Stimulated activated naive CD4-positive, alpha-beta T cell (primary cell): Measurements from ENCODE around the gene CEP295NL.
A peak's percentile ranks its signal among the peaks of the same experiment; 100 is the strongest.

Source experiments
- DNase-seq, 6 experiments: peaks; one replicate each; lab custom pipeline; 2025; lab: John Stamatoyannopoulos, UW

CEP295NL gene

DNA sequence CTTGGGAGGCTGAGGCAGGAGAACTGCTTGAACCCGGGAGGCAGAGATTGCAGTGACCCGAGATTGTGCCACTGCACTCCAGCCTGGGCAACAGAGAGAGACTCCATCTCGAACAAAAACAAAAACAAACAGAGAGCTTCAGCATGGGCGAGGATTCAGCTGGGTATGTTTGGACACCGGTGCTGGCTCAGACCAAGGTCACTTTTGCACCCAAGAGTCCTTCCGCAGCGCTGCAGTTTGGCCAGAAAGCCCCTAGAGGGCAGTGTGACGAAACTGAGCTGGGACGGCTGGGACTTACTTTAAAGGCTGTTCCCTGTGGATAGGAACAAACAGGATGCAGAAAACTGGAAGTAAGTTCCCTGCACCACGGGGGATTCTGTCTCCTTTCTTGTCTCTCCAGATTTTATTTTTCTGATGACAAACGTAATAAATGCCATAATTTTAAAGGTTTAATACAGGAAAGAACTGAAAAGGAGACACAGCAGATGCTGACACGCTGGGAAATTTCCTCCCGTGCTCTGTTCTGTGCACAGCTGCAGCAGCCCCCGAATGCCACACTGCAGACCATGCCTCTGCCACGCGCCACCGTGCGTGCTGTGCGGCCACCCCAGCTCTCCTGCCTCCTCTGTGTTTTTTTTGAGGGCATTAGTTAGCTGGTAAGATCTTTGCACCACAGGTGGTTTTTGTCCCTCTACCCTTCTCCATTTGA lies 37.2 kb downstream of the CEP295NL start:
- peak; percentile 25 to 58 (median 42) for DNase-seq

DNA sequence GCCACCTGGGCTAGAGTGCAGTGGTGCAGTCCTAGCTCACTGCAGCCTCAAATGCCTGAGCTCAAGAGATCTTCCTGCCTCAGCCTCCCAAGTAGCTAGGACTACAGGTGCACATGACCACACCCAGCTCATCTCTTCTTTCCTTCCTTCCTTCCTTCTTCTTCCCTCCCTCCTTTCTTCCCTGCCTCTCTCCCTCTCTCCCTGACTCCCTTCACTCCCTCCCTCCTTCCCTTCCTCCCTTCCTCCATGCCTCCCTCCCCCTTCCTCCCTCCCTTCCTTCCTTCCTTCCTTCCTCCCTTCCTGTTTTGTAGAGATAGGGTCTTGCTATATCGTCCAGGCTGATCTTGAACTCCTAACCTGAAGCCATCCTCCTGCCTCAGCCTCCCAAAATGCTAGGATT lies 38.9 kb downstream of the CEP295NL start:
- no peak for DNase-seq

- DNase-seq: no peak
Observed at GRCh38 chr17:78862073-78863023, 40.7 kb downstream of the CEP295NL start.

- no peak for DNase-seq
Observed at GRCh38 chr17:78861229-78861628, 41.8 kb downstream of the CEP295NL start.

GRCh38 chr17:78859051-78859450 lies 44.0 kb downstream of the CEP295NL start:
- no peak for DNase-seq

GRCh38 chr17:78857266-78857665 lies 45.7 kb downstream of the CEP295NL start:
- DNase-seq: no peak

DNA sequence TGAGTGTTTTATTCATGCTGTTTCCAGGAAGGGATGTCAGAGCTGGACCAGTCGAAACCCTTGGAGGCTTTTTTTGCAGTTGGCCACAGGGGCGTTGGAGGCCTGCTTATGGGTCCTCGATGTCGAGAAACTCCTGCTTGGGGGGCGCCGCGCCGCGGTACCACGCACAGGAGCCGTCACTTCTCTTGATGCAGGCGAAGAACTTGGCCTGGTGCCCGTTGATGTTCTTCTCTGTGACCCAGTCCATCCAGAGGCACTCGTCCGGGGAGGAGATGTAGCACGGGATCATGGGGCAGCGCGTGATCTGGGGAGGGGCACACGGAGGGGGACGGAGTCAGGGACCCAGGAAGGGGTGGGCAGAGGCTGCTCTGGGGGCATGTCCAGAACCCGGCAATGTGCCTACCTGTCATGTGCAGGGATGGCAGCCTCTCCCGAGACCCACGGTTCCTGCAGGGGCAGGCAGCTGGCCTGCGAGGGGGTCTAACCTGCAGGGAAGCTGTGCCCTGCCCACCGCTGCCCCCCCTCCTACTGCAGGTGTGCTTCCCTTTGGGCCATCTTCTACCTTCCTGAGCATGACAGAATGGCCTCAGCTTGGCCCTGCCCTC lies 47.3 kb downstream of the CEP295NL start:
- DNase-seq: no peak

DNA sequence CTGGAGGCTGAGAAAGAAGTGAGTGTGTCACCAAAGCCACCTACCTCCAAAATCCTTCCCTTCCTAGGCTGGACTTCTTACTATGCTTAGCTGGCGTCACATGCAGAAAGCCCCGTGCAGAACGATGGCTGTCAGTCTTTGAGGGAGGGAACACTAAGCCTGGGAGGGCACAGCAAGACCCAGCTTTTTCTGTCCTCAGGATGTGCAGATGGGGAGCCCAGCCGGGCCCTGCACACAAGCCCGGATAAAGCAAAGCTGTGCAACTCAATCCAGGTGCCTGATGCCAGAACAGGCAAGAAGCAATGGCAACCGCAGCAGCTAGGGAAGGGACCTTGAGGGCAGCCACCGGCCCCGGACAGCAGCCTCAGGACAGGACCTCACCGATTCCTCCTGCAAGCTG lies 48.5 kb downstream of the CEP295NL start:
- DNase-seq: no peak

DNA sequence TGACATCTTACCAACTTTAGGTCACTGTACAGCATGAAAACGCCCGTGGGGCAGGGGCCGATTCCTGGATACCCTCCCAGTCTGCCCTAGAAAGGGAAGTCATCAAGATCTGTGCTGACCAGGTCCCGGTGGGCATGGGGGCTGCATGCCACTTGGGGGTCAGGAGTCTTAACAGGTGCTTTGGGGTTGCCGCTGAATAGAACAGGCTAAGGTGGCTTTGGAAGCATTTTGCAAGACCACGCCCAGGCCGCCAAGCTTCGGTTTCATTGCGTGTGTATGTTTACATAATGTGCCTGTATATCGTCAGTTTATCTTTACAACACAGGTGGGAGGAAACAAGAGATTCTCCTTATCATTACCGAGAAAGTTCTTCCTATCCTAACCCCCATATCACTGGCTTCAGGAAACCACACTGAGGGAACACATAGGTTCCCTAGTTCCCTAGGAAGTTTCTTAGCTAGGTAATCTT lies 49.0 kb downstream of the CEP295NL start:
- no peak for DNase-seq

DNA sequence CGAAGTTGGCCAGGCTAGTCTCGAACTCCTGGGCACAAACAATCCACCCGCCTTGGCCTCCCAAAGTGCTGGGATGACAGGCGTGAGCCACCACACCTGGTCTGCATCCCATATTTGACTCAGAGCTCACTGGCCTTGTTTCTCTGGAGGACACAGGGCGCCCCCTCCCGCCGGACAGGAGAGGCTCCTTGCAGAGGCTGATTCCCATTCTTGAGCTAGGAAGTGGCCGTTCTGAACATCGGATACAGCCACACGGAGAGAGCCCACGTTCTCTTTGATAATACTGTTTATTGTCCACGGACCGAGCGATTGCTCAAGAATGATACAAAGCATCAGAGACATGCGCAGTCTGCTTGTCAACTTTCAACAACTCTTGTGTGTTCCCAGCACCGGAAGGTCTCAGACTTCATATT lies 50.3 kb downstream of the CEP295NL start:
- DNase-seq: no peak

DNA sequence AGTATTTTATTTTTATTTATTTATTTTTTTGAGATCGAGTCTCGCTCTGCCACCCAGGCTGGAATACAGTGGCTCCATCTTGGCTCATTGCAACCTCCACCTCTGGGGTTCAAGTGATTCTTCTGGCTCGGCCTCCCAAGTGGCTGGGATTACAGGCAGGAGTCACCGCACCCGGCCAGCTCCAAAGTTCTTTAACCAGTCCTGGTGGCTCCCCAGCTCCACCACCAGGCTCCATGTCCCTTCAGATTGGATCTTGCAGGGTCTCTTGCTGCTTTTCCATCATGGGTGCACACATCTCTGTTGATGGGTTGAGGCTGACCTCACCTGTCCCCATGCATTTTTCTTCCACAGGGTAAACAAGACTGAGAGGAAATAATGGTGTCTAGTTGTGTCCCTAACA lies 54.0 kb downstream of the CEP295NL start:
- DNase-seq: no peak

DNA sequence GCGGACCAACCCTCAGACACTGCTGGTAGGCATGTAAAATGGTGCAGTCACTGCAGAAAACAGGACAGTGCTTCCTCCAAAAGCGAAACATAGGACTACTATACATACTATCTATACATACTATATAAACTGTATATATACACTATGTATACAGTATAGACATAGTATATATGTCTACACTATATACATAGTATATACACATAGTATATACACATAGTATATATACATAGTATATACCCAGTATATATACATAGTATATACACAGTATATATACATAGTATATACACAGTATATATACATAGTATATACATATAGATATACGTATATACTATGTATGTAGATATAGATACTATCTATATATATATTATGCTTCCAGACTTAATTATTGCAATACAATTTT lies 55.9 kb downstream of the CEP295NL start:
- no peak for DNase-seq

DNA sequence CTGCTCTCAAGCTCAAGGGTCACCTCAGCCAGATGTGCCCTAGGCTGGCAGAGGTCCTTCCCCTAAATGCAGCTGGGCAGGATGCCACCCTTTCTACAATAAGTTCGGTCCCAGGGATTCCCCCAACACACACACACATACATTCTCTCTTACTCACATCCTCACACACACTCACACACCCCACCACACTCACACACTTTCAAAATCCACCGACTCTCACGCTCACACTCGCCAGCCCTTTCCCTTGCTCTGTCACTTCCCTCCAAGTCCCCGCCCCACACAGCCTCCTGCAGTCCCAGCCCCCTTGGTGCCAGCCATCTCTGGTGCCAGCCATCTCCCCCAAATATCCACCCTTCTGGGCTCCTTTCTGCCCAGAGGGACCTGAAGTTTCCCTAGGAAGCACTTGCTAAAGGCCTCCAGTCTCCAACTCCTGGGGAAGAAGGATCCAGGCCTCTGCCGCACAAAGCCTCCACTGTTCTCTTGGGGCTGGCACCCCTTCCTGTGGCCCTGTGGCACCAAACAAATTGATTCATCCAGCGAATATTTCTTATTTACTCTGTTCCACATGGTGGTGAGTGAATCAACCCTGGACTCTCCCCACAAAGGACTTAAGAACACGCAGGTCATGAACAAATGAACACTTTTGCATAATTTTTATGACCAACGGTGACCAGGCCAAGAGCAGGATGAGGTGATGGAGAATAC lies 58.5 kb downstream of the CEP295NL start:
- no peak for DNase-seq

DNA sequence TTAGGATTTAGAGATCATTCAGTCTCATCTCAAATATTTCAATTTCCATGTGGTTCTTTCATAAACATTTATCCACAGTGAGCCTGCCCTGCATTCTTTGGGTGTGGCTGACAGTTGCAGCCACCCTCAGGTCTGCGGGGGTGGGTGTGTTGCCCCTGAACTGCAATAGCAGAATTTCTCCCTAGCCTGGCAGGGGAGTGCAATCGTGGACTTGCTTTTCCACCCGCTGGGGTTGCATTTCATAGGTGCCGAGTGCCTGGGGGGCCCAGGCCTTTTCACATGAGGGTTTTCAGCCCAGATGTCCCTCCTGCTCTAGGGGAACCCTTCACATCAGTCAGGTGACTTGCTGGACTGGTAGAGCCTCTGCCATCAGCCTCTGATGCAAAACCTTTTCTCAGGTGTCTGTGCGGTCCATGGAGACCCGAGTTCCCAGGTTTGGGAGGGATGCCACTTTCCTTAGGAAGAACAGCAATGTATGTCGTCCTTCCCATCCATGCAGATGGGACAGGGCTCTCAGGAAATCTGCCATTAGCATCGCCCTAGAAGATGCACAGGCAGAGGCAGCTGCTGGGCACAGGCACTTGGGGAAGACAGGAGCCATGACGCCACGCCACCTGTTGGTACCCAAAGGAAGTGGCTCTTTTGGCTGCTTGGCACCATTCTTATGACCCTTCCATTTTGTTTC lies 60.0 kb downstream of the CEP295NL start:
- peak; percentile 8 to 66 (median 34) for DNase-seq

- peak; percentile 97 to 100 (median 99) for DNase-seq
Observed at GRCh38 chr17:78840780-78841611, 62.0 kb downstream of the CEP295NL start, which contains the start of gene USP36. Gene USP36, minus strand, starts transcription at chr17:78840814. Its CDS starts 4,451 bp downstream, at chr17:78836363.
